CD4-positive, alpha-beta T cell treated with Interleukin-17A for 4 hours (primary cell): Measurements from ENCODE around the gene JADE2.
"Not testable (repeated sequence)": the region's sequence is repeated elsewhere in the genome, so short reads cannot be mapped to it uniquely, and the experiment has no call there.

ENCODE experiments used
- DNase-seq: peaks from one replicate; pipeline ENCODE4 v3.0.0-alpha.2; 2020; ENCODE audit warnings: mixed read lengths

The JADE2 gene

GRCh38 chr5:134524826-134525682 is at the start of gene JADE2:
Gene JADE2 (plus strand): TSS chr5:134525670. CDS start chr5:134535858, 10,188 bp downstream.
- peak; percentile 90 for DNase-seq

- no peak for DNase-seq
These were observed 47.8 kb upstream of the JADE2 start for GRCh38 chr5:134477462-134478245.

- no peak for DNase-seq
These were observed 45.6 kb upstream of the JADE2 start for GRCh38 chr5:134479839-134480238.

GRCh38 chr5:134489227-134489944 is 36.1 kb upstream of the JADE2 start:
- no peak for DNase-seq

- DNase-seq = no peak
These were observed 35.1 kb upstream of the JADE2 start for GRCh38 chr5:134490255-134490924.

GRCh38 chr5:134490925-134491271 is 34.6 kb upstream of the JADE2 start:
- no peak for DNase-seq

- DNase-seq = no peak
These were observed 33.5 kb upstream of the JADE2 start for GRCh38 chr5:134491841-134492442.

- DNase-seq = no peak
These were observed 32.9 kb upstream of the JADE2 start for GRCh38 chr5:134492568-134492967.

GRCh38 chr5:134493461-134494055 is 31.9 kb upstream of the JADE2 start:
- DNase-seq = no peak

GRCh38 chr5:134494780-134495179 is 30.7 kb upstream of the JADE2 start:
- DNase-seq = no peak

- DNase-seq = not testable (repeated sequence)
These were observed 25.6 kb upstream of the JADE2 start for GRCh38 chr5:134499905-134500304.

GRCh38 chr5:134500699-134501430 is 24.6 kb upstream of the JADE2 start:
- DNase-seq = no peak

GRCh38 chr5:134502259-134502658 is 23.2 kb upstream of the JADE2 start:
- DNase-seq = no peak

- peak; percentile 82 for DNase-seq
These were observed 22.2 kb upstream of the JADE2 start for GRCh38 chr5:134503088-134503936.

- DNase-seq = no peak
These were observed 21.5 kb upstream of the JADE2 start for GRCh38 chr5:134503937-134504437.

GRCh38 chr5:134504629-134505300 is 20.7 kb upstream of the JADE2 start:
- no peak for DNase-seq

GRCh38 chr5:134506054-134507039 is 19.1 kb upstream of the JADE2 start:
- DNase-seq = no peak

GRCh38 chr5:134507452-134507851 is 18.0 kb upstream of the JADE2 start:
- peak; percentile 24 for DNase-seq
